Measurements from ENCODE around the gene HCN4. TPM values are rescaled to one million over a fixed set of nuclear protein-coding genes. Genes with fewer than 3 reads are reported as not detected.
"Not testable (repeated sequence)": the region's sequence is repeated elsewhere in the genome, so short reads cannot be mapped to it uniquely, and the experiment has no call there.

HCN4 gene
- 1.2 TPM for polyA plus RNA-seq (ENCODE audit: insufficient read length)
- long read RNA-seq, donor 1: 0 reads
- long read RNA-seq, donor 2: 0 reads
- long read RNA-seq, donor 3: 0 reads
- long read RNA-seq, donor 4: 0 reads
- long read RNA-seq, donor 5: 0 reads
- long read RNA-seq, donor 6: 0 reads
- long read RNA-seq, donor 7: 0 reads
- long read RNA-seq, donor 8: 0 reads

GRCh38 chr15:73368301-73369136 is at the start of gene HCN4:
Gene HCN4, minus strand, starts transcription at chr15:73368958. Its CDS starts 688 bp downstream, at chr15:73368270.
- peak; percentile 49 for DNase-seq

DNA sequence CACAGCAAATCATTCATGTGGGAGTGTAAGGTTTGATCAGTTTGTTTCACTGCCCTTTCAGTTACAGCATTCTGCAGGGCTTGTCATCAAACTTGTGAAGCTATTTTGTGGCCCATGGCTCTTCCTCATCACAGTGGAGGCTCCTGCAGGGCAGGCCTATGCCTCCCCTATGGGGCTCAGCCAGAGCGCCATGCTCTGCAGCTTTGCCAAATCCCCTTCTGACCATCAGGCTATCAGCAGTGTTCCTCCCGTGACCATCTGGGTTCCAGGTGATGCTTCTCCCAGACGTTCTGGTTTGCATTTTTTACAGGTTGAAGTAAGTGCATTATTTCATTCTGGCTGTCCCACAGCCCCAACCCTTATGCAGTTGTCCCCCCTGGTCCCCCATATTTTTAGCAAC is 46.1 kb upstream of the HCN4 start:
- DNase-seq: no peak

DNA sequence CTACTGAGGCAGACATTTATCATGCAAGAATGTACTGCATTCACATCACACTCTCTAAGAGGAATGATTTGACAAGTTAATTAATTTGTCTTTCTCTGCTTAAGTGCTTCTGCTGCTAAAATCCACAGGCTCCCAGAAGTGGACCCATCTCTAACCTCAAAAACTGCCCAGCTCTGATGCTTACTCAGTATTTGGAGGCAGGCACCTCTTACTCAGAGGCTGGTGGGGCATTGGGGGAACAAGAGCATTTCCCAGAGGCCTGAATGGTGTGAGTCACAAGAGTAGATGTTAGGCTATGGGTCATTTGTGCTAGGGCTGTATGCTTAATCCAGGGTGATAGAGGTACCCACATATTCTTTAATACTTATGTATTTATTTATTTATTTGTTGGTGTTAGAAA is 34.4 kb upstream of the HCN4 start:
- no peak for DNase-seq

DNA sequence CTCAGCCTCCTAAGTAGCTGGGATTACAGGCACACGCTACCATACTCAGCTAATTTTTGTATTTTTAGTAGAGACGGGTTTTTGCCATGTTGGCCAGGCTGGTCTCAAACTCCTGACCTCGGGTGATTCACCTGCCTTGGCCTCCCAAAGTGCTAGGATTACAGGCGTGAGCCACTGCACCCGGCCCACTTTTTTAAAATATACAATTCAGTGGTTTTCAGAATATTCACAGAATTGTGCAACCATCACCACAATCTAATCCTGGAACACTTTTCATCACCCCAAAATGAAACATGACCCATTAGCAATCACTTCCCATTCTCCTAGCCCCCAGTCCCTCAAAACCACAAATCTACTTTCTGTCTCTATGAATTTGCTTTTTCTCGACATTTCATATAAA is 31.5 kb upstream of the HCN4 start:
- DNase-seq: not testable (repeated sequence)

DNA sequence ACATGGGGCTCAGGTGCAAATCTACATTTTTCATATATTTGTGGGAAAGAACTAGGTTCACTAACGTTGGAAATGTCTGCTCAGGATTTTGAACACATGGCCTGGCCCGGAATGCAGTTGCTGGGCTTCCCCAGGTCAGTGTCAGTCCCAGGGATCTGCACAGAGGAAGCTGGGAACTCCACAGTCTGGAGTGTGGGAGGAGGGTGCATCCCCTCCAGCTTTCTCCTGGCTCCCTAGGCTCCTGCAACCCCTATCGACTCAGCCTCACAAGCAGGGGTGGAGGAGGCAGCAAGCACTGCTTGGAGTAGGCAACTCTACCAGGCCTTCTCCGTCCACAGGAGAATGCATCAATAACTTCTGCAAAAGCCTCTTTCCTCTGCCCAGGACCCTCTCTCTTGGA is 30.1 kb upstream of the HCN4 start:
- no peak for DNase-seq

DNA sequence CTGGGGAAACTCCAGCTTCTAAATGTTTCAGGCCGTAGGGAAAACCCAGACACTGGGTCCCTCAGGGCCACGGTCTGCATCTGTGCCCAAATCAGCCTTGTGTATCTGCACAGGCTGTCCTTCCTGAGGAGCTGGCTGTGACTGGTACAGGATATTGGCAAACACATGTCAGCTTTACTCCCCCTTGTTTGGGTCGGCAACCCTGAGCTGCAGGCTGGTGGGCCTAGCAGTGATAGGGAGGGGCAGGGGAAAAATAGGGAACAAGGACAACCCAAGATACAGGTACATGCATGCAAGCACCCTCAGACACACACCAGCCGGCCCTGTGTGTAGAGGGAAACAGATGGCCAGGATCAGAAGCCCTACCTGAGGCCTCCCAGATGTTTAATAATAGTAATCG is 28.7 kb upstream of the HCN4 start:
- no peak for DNase-seq

- DNase-seq: no peak
Measured at GRCh38 chr15:73395671-73396070, 26.9 kb upstream of the HCN4 start.

DNA sequence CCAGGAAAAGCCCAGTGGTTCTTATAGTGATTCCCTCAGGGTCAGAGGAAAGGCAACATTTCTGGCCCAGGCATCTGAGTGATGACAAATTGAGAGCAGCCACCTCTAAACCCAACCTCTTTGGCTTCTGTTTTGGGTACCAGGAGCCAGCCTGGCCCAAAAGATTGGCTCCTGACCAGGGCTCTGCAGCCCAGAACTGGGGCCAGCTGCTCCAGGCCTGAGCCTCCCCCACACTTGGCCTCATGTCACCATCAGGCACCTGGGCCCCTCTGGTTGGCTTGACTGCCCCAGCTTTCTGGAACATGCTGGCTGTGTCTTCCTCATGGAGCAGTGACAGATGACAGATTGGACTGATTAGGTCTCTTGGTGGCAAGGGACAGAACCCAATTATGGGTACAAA is 26.0 kb upstream of the HCN4 start:
- DNase-seq: no peak

DNA sequence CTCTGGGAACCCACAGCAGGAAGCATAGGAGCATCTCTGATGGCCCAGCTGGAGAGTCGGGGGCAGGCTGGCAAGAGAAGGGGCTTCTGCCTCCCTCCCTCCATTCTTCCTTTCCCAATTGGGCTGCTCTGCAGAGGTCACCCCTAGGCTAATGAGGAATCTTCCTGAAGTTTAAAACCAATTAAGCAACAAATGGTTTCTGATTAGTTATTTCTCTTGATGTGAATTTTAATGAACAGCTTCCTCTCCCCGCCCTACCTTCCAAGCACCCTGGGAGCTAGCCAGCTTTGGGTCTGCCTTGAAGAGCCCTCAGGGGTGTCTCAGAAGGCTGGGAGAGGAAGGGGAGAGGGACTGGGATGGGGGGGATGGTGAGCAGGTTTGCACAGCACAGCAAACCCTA is 24.6 kb upstream of the HCN4 start:
- no peak for DNase-seq

GRCh38 chr15:73392025-73392424 is 23.3 kb upstream of the HCN4 start:
- no peak for DNase-seq

GRCh38 chr15:73391128-73391872 is 22.5 kb upstream of the HCN4 start:
- DNase-seq: no peak

DNA sequence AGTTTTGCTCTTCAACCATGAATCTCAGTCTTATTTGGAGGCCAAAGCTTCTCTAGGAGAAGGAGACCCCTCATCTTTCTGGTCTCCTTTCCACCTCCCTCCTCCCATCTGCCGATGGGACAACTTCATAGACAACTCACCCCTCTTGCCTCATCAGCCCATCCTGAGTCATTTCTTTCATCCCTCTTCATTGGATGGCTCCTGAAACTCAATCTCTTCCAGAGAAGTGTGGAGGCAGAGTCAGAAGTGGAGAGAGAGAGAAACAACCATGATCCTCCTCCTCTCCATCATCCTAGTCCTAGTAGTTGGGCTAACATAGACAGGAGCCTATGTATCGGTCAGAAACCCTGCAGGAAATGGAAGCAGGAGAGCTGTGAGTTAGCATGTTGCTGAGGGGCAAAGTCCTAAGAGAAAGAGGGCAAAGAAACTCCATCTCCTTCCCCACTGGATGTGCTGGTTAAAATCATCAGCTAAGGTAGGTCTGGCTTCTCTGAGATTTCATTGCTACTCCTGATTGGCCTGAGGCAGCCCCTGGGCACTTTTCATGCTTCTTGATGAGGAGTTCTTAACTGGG is 21.3 kb upstream of the HCN4 start:
- no peak for DNase-seq

- no peak for DNase-seq
Measured at GRCh38 chr15:73389539-73389938, 20.8 kb upstream of the HCN4 start.

- DNase-seq: no peak
Measured at GRCh38 chr15:73388256-73388781, 19.6 kb upstream of the HCN4 start.

GRCh38 chr15:73387507-73388255 is 18.9 kb upstream of the HCN4 start:
- no peak for DNase-seq

- no peak for DNase-seq
Measured at GRCh38 chr15:73386886-73387506, 18.2 kb upstream of the HCN4 start.

DNA sequence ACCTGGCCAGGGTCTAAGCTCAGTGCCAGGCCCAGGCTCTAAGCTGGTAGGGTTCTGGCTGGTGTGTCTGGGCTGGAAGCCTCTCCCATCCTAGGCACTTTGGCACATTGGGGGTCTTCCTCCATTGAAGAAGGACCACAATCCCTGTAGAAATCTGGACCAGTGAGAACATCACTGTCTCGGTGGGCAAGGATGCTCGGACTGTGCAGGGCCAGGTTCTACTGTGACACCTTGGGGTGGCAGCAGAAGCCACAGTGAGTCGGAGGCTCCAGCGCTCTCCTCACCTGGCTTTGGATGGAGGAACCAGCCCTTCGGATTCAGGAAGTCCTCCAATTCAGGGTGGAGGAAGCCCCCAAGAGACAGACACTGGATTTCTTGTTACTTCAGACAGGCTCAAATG is 17.5 kb upstream of the HCN4 start:
- DNase-seq: no peak

DNA sequence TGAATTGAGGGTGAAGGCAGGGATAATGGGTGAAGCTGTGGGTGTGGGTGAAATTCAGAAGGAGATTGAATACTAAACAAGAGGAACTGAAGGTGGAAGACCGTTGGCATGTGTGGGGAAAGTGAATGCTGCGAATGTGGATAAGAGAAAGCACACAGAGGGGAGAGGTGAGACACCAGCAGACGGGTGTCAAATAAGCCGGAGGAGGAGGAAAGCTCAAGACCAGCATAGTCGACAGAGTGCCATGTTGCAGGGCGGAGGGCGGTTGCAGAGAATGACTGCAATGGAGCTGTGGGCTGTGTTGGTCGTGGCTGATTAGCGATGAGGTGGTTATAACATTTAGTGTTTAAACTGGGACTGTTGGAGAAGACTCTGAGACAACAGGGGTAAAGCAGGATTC is 16.4 kb upstream of the HCN4 start:
- no peak for DNase-seq

- DNase-seq: peak; percentile 54
Measured at GRCh38 chr15:73383310-73384189, 14.8 kb upstream of the HCN4 start.

DNA sequence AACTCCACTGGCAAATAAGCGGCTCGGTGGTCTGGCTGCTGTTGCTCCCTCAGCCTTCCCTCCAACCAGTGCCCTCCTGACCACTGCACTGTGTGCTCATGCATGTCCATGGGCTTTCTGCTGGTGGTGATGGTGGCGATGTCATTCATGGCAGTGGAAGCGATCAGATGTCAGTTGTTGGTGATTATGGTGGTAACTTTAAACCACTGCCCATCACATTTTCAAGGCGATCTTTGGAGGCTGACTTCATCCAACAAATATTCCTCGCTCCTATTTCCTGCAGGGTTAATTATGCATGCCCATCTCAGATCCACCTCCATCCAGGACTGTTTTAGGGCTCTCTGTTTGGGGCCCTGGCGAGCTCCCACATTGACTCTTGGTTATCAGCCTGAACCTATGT is 13.4 kb upstream of the HCN4 start:
- DNase-seq: no peak
